GM21723 (cell line): ENCODE data around the gene SEMA6D.

ENCODE experiments used
- ATAC-seq: cut with Tn5 transposase; IDR thresholded peaks from one replicate; pipeline ENCODE4 v1.9.1; 2021; ENCODE audit warnings: mild to moderate bottlenecking, moderate library complexity; ENCODE audit not compliant: unreplicated experiment

Gene SEMA6D

GRCh38 chr15:47820747-47821319 lies 103.5 kb downstream of the SEMA6D start:
- no peak for ATAC-seq

GRCh38 chr15:47822048-47822447 lies 104.7 kb downstream of the SEMA6D start:
- no peak for ATAC-seq
